GM10248 (cell line): ENCODE results near the gene NR2E3.
A peak's percentile ranks its signal among the peaks of the same experiment; 100 is the strongest.

Source experiments
- CTCF ChIA-PET: fragments of 300-600 bp; sonication (Branson Sonifier 250); formaldehyde crosslinking; extraction: SDS; loops from one replicate; lab custom pipeline; 2021; ENCODE audit warnings: antibody characterized with exemption; lab: Yijun Ruan, JAX
- POLR2A ChIA-PET: fragments of 350-650 bp; sonication (Branson Sonifier 250); formaldehyde crosslinking; extraction: SDS; loops from one replicate; lab custom pipeline; 2020; ENCODE audit warnings: antibody characterized with exemption; lab: Yijun Ruan, JAX
- DNase-seq: peaks from one replicate; pipeline ENCODE4 v3.0.0; 2012; ENCODE audit errors: extremely low spot score
- CTCF ChIP-seq: IDR thresholded peaks from 2 replicates; pipeline ENCODE4 v1.5.1; 2012; ENCODE audit warnings: mild to moderate bottlenecking, low read depth; ENCODE audit errors: extremely low read depth, missing control alignments, control extremely low read depth

Gene NR2E3

GRCh38 chr15:71810256-71811035 lies at the start of gene NR2E3:
TSS of gene NR2E3 (plus strand) at chr15:71810554. CDS start at chr15:71810744, 190 bp downstream.
- POLR2A ChIA-PET: no interaction called here
- CTCF ChIA-PET: interaction anchor here (1.0 to 1.2 kb wide), 3 partner anchors 8 to 66 kb away, joined by 3 to 4 read pairs (median 3); no protein-coding TSS in a partner anchor
- DNase-seq: peak; percentile 17
- TF ChIP-seq CTCF: no peak

- ChIA-PET POLR2A (no interaction called here), CTCF (interaction anchor here (1.3 to 1.4 kb wide), 2 partner anchors 10 to 17 kb away, joined by 4 read pairs; no protein-coding TSS in a partner anchor)
- DNase-seq: no peak
- no peak for TF ChIP-seq CTCF
Observed at GRCh38 chr15:71760852-71761251, 49.5 kb upstream of the NR2E3 start.

GRCh38 chr15:71761649-71762048 lies 48.7 kb upstream of the NR2E3 start:
- TF ChIP-seq CTCF: no peak
- POLR2A ChIA-PET: no interaction called here
- DNase-seq: no peak
- CTCF ChIA-PET: interaction anchor here (1.3 to 1.4 kb wide), 2 partner anchors 9 to 18 kb away, joined by 4 read pairs; no protein-coding TSS in a partner anchor

DNA sequence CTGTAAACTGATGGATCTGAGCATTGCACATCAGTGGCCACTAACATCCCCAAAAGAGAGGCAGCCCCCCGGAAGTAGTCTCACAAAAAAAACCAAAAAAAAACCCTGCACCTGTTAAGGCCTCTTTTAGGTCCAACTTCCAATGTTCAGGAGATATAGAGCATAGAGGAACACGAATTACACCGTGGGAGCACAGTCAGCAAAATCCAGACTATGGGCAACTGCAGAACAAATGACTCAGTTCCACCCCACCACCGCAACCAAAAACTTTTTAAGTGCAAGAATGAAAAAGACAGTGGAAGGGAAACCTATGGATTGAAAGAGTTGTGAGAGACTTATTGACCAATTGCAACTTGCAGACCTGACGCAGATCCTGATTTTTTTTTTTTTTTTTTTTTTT lies 42.2 kb upstream of the NR2E3 start:
- POLR2A ChIA-PET: no interaction called here
- CTCF ChIA-PET: interaction anchor here (1.6 kb wide), 1 partner anchor 14 kb away, joined by 4 read pairs; no protein-coding TSS in a partner anchor
- no peak for DNase-seq
- no peak for TF ChIP-seq CTCF

GRCh38 chr15:71773206-71773859 lies 37.0 kb upstream of the NR2E3 start:
- CTCF ChIA-PET: interaction anchor here (1.2 to 4.6 kb wide), 5 partner anchors 7 to 383 kb away, joined by 5 to 34 read pairs (median 16); no protein-coding TSS in a partner anchor
- POLR2A ChIA-PET: interaction anchor here (0.6 kb wide), 1 partner anchor 323 kb away, joined by 3 read pairs; no protein-coding TSS in a partner anchor
- no peak for TF ChIP-seq CTCF
- DNase-seq: no peak

DNA sequence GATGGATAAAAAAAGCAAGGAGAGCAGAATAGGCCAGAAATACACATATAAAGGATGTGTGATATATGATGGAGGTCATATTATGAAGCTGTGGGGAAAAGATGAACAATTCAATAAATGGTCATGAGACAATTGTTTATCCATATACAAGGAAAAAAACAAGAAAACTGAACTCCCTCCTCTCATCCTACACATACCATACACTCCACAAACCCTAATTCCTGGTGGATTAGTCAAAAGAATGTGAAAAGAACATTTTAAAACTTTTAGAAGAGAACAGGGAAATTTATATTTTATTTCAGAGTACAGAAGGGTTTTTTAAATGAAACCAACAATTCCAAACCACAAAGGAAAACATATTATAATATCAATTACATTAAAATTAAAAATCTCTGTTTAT lies 34.5 kb upstream of the NR2E3 start:
- DNase-seq: no peak
- ChIA-PET CTCF (interaction anchor here (0.9 to 1.6 kb wide), 4 partner anchors 11 to 380 kb away, joined by 3 read pairs; no protein-coding TSS in a partner anchor), POLR2A (no interaction called here)
- TF ChIP-seq CTCF: no peak
